ENCODE data around the gene ZNF814. TPM values are rescaled to one million over a fixed set of nuclear protein-coding genes. Genes with fewer than 3 reads are reported as not detected.

Gene ZNF814
- total RNA-seq, 1 donor from 2014 or later, result 14.2 TPM

DNA sequence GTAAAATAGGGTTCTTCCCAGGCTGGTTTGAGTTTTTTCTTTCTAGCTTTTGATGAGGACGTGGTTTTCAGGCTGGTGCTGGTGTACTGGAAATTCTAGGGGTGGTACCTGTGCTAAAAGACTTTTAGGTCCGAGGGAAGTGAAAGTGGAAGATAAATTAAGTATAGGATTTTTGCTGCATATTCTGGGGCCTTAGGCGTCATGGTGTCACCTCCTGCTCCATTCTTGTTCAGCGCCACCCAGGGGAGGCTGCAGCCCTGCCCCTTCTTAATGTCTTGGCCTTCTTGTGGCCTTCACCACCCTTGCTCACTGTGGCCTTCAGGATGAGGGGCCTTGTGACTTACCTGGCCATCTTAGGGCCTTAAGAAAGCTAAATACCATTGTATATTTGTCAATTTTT is 86.6 kb downstream of the ZNF814 start:
- no peak for DNase-seq
- no peak for ATAC-seq (ENCODE audit: poor library complexity)
- intact Hi-C loops (cut with DNase I), result no loop called here

GRCh38 chr19:57800696-57801095 is 88.1 kb downstream of the ZNF814 start:
- ATAC-seq (ENCODE audit: poor library complexity), result no peak
- intact Hi-C loops (cut with DNase I), result no loop called here

More at GRCh38 chr19:57800696-57801095, 88.1 kb downstream of the ZNF814 start:
- no peak for DNase-seq

Other genes with a start within 250 kb of the ZNF814 start
- not detected for gene ZSCAN4, start 220.1 kb downstream of the ZNF814 start, total RNA-seq
- 3.1 TPM for gene ZNF551, start 207.1 kb downstream of the ZNF814 start, total RNA-seq
- gene ZNF154, start 179.8 kb downstream of the ZNF814 start, total RNA-seq, result 3.1 TPM
- gene ZNF671, start 161.4 kb downstream of the ZNF814 start, total RNA-seq, result 5.8 TPM
- 9.8 TPM for gene ZNF776, start 142.2 kb downstream of the ZNF814 start, total RNA-seq
- 9.8 TPM for gene ZNF586, start 119.4 kb downstream of the ZNF814 start, total RNA-seq
- 3.5 TPM for gene ZNF552, start 74.1 kb downstream of the ZNF814 start, total RNA-seq
- 6.3 TPM for gene ZNF587B, start 58.7 kb downstream of the ZNF814 start, total RNA-seq
- gene ZNF587, start 39.2 kb downstream of the ZNF814 start, total RNA-seq, result 13.7 TPM
- gene ZNF417, start 27.6 kb upstream of the ZNF814 start, total RNA-seq, result 10.0 TPM
- 13.5 TPM for gene ZNF418, start 46.4 kb upstream of the ZNF814 start, total RNA-seq
- gene ZNF256, start 58.7 kb upstream of the ZNF814 start, total RNA-seq, result 9.1 TPM
- gene C19orf18, start 85.5 kb upstream of the ZNF814 start, total RNA-seq, result 2.4 TPM
- gene ZNF606, start 113.8 kb upstream of the ZNF814 start, total RNA-seq, result 15.0 TPM
- gene ZSCAN1, start 145.0 kb upstream of the ZNF814 start, total RNA-seq, result not detected
- gene ZNF135, start 170.2 kb upstream of the ZNF814 start, total RNA-seq, result 3.4 TPM
- gene ZSCAN18, start 209.2 kb upstream of the ZNF814 start, total RNA-seq, result 60.5 TPM

All from Right ventricle myocardium superior (tissue), 1 donor.